ENCODE results near the gene DYNLT3. TPM values are rescaled to one million over a fixed set of nuclear protein-coding genes. Genes with fewer than 3 reads are reported as not detected.

The DYNLT3 gene
- total RNA-seq, 3 donors from 2014 or later (not counting 1 experiment from before 2014, with no cell fraction given) = 18.1 to 25.0 (median 18.4) TPM

DNA sequence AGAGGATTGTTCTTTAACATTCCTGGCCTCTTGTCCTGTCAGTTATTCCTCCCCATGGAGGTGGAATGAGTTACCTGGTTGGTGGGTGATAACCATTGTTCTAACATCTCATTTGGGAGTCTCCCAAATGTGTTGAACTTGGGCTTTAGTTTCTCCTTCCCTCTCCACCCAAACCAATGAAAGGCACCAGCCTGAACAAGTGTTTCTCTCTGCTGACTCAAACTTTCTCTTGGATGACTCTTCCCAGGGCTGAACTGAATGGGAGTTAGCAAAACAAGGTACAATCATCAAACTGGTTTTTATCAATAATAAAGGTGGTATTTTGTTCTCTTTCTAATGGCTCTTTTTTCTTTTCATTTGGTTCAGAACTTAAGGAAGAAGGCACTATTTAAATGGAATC, 2.7 kb downstream of the DYNLT3 start:
- H3K4me1 ChIP-seq (ENCODE audit: control insufficient read depth, insufficient read depth, low read length) = peaks cover 3% of the 10 kb centered on the region
- Mint-ChIP-seq H3K27ac (peak overlapping the region in 1 of 2 donors; percentile 2), H3K4me1 (no peaks in the 10 kb centered on the region), H3K9me3 (no peaks in the 10 kb centered on the region), H3K36me3 (no peaks in the 10 kb centered on the region), H3K27me3 (ENCODE audit: low read depth in 2 of 2) (peaks cover 1 to 4% of the 10 kb centered on the region in 2 donors), H3K4me3 (no peak overlapping the region)
- ATAC-seq = no peak
- intact Hi-C loops (cut with micrococcal nuclease) = no loop called here
- no peaks in the 10 kb centered on the region for H3K27me3 ChIP-seq (ENCODE audit: control insufficient read depth, insufficient read depth, low read length)
- no peaks in the 10 kb centered on the region for H3K9me3 ChIP-seq (ENCODE audit: control insufficient read depth, insufficient read depth, low read length)
- no peak for DNase-seq
- TF ChIP-seq, protein P1, sequence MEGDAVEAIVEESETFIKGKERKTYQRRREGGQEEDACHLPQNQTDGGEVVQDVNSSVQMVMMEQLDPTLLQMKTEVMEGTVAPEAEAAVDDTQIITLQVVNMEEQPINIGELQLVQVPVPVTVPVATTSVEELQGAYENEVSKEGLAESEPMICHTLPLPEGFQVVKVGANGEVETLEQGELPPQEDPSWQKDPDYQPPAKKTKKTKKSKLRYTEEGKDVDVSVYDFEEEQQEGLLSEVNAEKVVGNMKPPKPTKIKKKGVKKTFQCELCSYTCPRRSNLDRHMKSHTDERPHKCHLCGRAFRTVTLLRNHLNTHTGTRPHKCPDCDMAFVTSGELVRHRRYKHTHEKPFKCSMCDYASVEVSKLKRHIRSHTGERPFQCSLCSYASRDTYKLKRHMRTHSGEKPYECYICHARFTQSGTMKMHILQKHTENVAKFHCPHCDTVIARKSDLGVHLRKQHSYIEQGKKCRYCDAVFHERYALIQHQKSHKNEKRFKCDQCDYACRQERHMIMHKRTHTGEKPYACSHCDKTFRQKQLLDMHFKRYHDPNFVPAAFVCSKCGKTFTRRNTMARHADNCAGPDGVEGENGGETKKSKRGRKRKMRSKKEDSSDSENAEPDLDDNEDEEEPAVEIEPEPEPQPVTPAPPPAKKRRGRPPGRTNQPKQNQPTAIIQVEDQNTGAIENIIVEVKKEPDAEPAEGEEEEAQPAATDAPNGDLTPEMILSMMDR (IDR thresholded peaks at IDR 0.05) = no peak
- H3K27ac ChIP-seq (ENCODE audit: low read length) = no peak overlapping the region
- no peaks in the 10 kb centered on the region for H3K36me3 ChIP-seq (ENCODE audit: control insufficient read depth, insufficient read depth, low read length)
- H3K4me3 ChIP-seq (ENCODE audit: low read length) = no peak overlapping the region

DNA sequence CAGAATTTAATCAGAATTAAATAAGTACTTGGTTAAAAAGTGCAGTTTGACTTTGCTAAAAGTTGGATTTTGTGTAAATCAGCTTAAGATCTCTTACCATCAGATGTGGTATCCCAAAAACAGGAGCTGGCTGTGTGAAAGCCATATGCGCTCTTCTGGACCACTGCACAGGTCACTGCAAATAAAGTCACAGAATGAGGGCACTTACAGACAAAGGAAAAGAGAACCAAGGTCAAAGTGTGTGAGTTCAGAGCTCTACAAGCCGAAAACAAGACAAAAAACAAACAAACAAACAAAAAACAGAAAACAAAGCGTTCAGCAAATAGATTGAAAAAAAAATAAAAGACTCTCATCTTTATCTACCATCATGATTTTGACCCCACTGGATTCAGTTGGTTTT, 6.4 kb downstream of the DYNLT3 start:
- Mint-ChIP-seq H3K4me3 (no peak overlapping the region), H3K27ac (no peak overlapping the region), H3K4me1 (no peaks in the 10 kb centered on the region), H3K27me3 (ENCODE audit: low read depth in 2 of 2) (no peaks in the 10 kb centered on the region), H3K36me3 (no peaks in the 10 kb centered on the region), H3K9me3 (no peaks in the 10 kb centered on the region)
- Histone ChIP-seq H3K27me3 (ENCODE audit: control insufficient read depth, insufficient read depth, low read length) (no peaks in the 10 kb centered on the region), H3K27ac (ENCODE audit: low read length) (no peak overlapping the region), H3K36me3 (ENCODE audit: control insufficient read depth, insufficient read depth, low read length) (peaks cover 3% of the 10 kb centered on the region), H3K4me3 (ENCODE audit: low read length) (no peak overlapping the region), H3K4me1 (ENCODE audit: control insufficient read depth, insufficient read depth, low read length) (no peaks in the 10 kb centered on the region), H3K9me3 (ENCODE audit: control insufficient read depth, insufficient read depth, low read length) (no peaks in the 10 kb centered on the region)
- ATAC-seq = no peak
- TF ChIP-seq, protein P1 (IDR thresholded peaks at IDR 0.05) = no peak
- no peak for DNase-seq
- intact Hi-C loops (cut with micrococcal nuclease) = no loop called here
- WGBS (ENCODE audit: insufficient coverage) = 100% methylated on average over 2 of the region's 3 CpGs

DNA sequence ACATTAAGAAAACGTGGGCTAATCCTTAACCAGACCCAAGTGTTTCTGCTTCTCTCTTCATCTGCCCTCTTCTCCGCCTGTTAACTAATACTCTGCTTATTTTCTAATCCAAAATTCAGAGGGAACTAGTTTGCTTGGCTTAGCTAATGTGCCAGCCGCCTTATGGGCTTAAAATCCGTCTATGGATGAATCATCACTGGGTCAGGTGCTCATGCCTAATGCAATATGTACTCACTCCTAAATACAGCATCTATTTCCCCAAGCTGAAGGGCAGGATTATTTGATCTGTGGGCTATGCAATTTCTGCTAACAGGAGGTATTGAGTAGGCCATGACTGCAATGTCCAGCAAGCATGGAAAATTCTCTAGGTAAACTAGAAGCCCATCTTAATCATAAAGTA, 12.4 kb downstream of the DYNLT3 start:
- Histone ChIP-seq H3K4me3 (ENCODE audit: low read length) (no peak overlapping the region), H3K9me3 (ENCODE audit: control insufficient read depth, insufficient read depth, low read length) (no peaks in the 10 kb centered on the region), H3K27ac (ENCODE audit: low read length) (no peak overlapping the region), H3K36me3 (ENCODE audit: control insufficient read depth, insufficient read depth, low read length) (peaks cover 3% of the 10 kb centered on the region), H3K4me1 (ENCODE audit: control insufficient read depth, insufficient read depth, low read length) (no peaks in the 10 kb centered on the region), H3K27me3 (ENCODE audit: control insufficient read depth, insufficient read depth, low read length) (no peaks in the 10 kb centered on the region)
- no peak for ATAC-seq
- TF ChIP-seq, protein P1 (IDR thresholded peaks at IDR 0.05) = no peak
- H3K4me3 Mint-ChIP-seq = no peak overlapping the region
- peaks cover 0 to 5% of the 10 kb centered on the region in 2 donors for H3K27me3 Mint-ChIP-seq (ENCODE audit: low read depth in 2 of 2)
- DNase-seq = no peak
- H3K27ac Mint-ChIP-seq = no peak overlapping the region
- no peaks in the 10 kb centered on the region for H3K9me3 Mint-ChIP-seq
- no peaks in the 10 kb centered on the region for H3K36me3 Mint-ChIP-seq
- peaks cover 0 to 2% of the 10 kb centered on the region in 2 donors for H3K4me1 Mint-ChIP-seq
- intact Hi-C loops (cut with micrococcal nuclease) = no loop called here
- 94% methylated on average over 4 of the region's 4 CpGs for whole genome bisulfite sequencing (ENCODE audit: insufficient coverage)

DNA sequence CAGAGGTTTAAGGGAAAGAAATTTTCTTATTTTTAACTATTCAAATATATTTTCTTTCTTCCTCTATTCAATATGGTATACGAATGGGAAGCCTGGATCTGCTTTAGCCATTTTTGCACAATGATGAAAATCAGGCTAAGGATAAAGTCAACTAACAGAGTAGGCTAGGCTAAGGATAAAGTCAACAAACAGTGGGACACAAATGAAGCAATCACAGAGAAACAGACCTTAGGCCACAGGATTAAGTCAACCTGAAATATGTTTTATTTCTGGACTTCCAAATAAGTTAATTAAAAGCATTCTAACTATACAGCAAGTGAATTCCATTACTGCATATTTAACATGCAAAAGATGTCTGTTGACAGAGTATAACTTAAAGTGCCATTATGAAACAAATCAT, 17.0 kb downstream of the DYNLT3 start:
- DNase-seq = no peak
- no peaks in the 10 kb centered on the region for H3K27me3 ChIP-seq (ENCODE audit: control insufficient read depth, insufficient read depth, low read length)
- no peak overlapping the region for H3K27ac Mint-ChIP-seq
- H3K4me1 ChIP-seq (ENCODE audit: control insufficient read depth, insufficient read depth, low read length) = no peaks in the 10 kb centered on the region
- H3K36me3 Mint-ChIP-seq = no peaks in the 10 kb centered on the region
- H3K27me3 Mint-ChIP-seq (ENCODE audit: low read depth in 2 of 2) = peaks cover 0 to 7% of the 10 kb centered on the region in 2 donors
- WGBS (ENCODE audit: insufficient coverage) = no CpG with 5 or more reads among the region's 1 CpG
- no peak for ATAC-seq
- H3K4me3 ChIP-seq (ENCODE audit: low read length) = no peak overlapping the region
- TF ChIP-seq, protein P1 (IDR thresholded peaks at IDR 0.05) = no peak
- H3K9me3 ChIP-seq (ENCODE audit: control insufficient read depth, insufficient read depth, low read length) = no peaks in the 10 kb centered on the region
- no peaks in the 10 kb centered on the region for H3K9me3 Mint-ChIP-seq
- H3K4me3 Mint-ChIP-seq = no peak overlapping the region
- H3K27ac ChIP-seq (ENCODE audit: low read length) = no peak overlapping the region
- no peaks in the 10 kb centered on the region for H3K36me3 ChIP-seq (ENCODE audit: control insufficient read depth, insufficient read depth, low read length)
- intact Hi-C loops (cut with micrococcal nuclease) = no loop called here
- H3K4me1 Mint-ChIP-seq = peaks cover 0 to 5% of the 10 kb centered on the region in 2 donors

All from natural killer cell (primary cell).